CD4-positive, alpha-beta T cell treated with Interleukin-12 subunit alpha and Interleukin-12 subunit beta, for 1 hour (primary cell): ENCODE measurements around the gene ANXA7.
"Not testable (repeated sequence)": the region's sequence is repeated elsewhere in the genome, so short reads cannot be mapped to it uniquely, and the experiment has no call there.

Experiments
- DNase-seq: peaks from one replicate; pipeline ENCODE4 v3.0.0-alpha.2; 2020

Gene ANXA7

GRCh38 chr10:73332379-73332778, 81.5 kb downstream of the ANXA7 start:
- DNase-seq: no peak

GRCh38 chr10:73328523-73328922, 85.3 kb downstream of the ANXA7 start:
- DNase-seq: not testable (repeated sequence)

GRCh38 chr10:73325290-73325689, 88.6 kb downstream of the ANXA7 start:
- not testable (repeated sequence) for DNase-seq
